ENCODE results near the gene PPP2R3B.
"Not testable (repeated sequence)": the region's sequence is repeated elsewhere in the genome, so short reads cannot be mapped to it uniquely, and the experiment has no call there.

PPP2R3B gene

DNA sequence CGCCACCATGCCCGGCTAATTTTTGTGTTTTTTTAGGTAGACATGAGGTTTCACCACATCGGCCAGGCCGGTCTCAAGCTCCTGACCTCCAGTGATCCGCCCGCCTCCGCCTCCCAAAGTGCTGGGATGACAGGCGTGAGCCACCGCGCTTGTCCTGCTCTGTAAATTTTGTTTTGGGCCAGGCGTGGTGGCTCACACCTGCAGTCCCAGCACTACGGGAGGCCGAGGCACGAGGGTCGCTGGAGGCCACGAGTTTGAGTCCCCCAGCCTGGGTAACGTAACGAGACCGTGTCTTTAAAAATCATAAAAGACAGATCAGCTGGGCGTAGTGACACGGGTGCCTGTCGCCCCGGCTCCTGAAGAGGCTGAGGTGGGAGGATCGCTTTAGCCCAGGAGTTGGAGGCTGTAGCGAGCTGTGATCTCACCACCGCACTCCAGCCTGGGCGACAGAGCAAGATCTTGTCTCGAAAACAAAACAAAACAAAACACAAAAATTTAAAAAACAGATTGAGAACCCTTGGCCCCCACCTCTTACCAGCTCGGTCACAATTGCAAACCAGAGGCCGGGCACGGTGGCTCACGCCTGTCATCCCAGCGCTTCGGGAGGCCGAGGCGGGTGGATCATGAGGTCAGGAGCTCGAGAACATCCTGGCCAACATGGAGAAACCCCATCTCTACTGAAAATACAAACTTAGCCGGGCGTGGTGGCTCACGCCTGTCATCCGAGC lies 34.0 kb upstream of the PPP2R3B start:
- Mint-ChIP-seq H3K9me3 (no peaks in the 10 kb centered on the region), H3K4me3 (no peak overlapping the region), H3K4me1 (peaks cover 2% of the 10 kb centered on the region)

DNA sequence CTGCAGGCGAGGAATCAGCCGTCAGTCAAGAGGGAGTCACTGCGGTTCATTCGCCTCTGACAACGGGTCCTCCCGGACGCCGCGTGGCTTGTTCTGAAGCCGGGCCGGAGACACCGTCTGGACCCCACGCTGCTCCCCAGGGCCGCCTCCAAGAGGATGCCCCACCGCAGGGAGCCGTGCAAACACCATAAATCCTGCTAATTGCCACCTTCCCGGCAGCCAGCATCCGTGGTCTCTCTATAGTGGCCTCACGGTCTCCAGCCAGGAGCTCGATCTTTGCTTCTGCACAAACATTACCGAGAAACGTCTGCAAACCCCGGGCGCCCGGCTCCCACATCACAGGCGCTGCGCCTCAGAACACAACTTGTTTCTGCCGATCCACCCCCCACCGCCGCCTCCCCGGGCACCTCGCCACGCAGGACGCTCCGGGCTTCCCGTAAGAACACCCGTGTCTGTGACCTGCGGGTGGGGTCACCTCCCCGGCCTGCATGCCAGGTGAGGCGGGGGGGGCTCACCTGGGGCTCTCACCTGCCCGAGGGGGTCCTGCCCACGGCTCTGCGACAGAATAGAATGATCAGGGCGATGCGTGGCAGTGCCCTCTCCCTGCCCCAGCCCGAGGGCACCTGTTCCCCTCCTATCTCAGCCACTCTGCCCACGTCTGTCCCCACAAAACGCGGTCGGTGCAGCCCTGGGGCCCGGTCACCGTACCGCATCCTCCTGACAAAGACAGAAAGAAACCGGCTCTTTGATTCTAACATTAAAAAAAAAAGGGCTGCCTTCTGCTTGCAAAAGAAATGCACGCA lies 32.4 kb upstream of the PPP2R3B start:
- Mint-ChIP-seq H3K36me3 (peaks cover 4% of the 10 kb centered on the region), H3K4me1 (peaks cover 2% of the 10 kb centered on the region), H3K9me3 (no peaks in the 10 kb centered on the region), H3K4me3 (no peak overlapping the region), H3K27ac (no peak overlapping the region), H3K27me3 (peaks cover 2% of the 10 kb centered on the region)
- ATAC-seq (ENCODE audit: low read depth) (no peak), DNase-seq (ENCODE audit: low spot score in 2 of 2) (no peak)

More for the DNA sequence above, 34.0 kb upstream of the PPP2R3B start:
- ATAC-seq (ENCODE audit: low read depth), result no peak
- Mint-ChIP-seq H3K27ac (no peak overlapping the region), H3K36me3 (peaks cover 4% of the 10 kb centered on the region), H3K27me3 (peaks cover 3% of the 10 kb centered on the region)
- DNase-seq (ENCODE audit: low spot score in 2 of 2), result no peak

DNA sequence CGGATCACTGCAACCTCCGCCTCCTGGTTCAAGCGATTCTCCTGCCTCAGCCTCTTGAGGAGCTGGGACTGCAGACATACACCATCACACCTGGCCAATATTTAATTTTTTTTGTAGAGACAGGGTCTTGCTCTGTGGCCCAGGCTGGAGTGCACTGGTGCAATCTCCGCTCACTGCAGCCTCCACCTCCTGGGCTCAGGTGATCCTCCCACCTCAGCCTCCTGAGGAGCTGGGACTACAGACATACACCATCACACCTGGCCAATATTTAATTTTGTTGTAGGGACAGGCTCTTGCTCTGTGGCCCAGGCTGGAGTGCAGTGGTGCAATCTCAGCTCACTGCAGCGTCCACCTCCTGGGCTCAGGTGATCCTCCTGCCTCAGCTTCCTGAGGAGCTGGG lies 28.8 kb upstream of the PPP2R3B start:
- not testable (repeated sequence) for H3K27me3 Mint-ChIP-seq; H3K27ac Mint-ChIP-seq; H3K4me3 Mint-ChIP-seq; H3K9me3 Mint-ChIP-seq; H3K36me3 Mint-ChIP-seq; H3K4me1 Mint-ChIP-seq; ATAC-seq (ENCODE audit: low read depth); DNase-seq (ENCODE audit: low spot score in 2 of 2)

DNA sequence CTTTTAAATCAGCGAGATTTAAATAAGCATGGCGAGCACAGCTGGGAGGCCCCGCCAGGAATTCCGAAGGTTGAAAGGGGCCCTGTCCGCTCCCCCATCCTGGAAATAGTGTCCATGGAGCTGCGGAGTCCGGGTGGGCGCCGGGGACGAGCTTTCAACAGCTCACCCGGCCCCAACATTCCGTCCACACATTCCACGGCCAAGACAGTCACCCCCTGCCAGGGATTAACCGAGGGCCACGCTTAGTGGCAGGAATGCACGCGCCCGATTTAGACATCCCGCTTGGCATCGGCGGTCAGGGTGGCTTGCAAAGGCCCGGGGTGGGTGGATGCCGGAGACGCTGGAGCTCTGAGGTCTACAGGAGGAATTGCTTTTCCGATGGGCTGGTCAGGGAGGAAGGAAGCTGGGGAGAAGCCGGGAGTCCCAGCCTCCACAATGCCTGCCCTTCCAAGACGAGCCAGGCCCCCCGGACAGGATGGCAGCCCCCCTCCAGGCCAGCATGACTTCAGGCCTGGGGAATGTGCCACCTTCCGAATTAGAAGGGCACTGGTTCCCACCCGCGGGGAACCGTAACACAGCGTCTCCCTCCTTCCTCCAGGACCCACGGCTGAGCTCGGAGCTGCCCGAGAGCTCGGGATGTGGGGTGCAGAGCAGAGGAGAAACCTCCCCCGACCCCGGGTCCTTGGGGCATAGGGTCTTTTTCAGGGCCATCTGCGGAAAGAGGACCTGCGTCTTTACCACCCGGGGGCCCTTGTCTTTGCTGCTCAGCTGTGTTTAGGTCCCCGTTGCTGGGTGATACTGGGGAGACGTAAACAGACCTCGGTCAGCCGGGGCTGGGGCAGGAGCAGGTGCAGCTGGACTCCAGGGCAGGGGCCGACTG lies 26.9 kb upstream of the PPP2R3B start:
- ATAC-seq (ENCODE audit: low read depth) (no peak), DNase-seq (ENCODE audit: low spot score in 2 of 2) (no peak)
- H3K4me3 Mint-ChIP-seq, result no peak overlapping the region
- no peaks in the 10 kb centered on the region for H3K27me3 Mint-ChIP-seq
- no peaks in the 10 kb centered on the region for H3K9me3 Mint-ChIP-seq
- H3K36me3 Mint-ChIP-seq, result peaks cover 3% of the 10 kb centered on the region
- H3K4me1 Mint-ChIP-seq, result peaks cover 3% of the 10 kb centered on the region
- no peak overlapping the region for H3K27ac Mint-ChIP-seq

DNA sequence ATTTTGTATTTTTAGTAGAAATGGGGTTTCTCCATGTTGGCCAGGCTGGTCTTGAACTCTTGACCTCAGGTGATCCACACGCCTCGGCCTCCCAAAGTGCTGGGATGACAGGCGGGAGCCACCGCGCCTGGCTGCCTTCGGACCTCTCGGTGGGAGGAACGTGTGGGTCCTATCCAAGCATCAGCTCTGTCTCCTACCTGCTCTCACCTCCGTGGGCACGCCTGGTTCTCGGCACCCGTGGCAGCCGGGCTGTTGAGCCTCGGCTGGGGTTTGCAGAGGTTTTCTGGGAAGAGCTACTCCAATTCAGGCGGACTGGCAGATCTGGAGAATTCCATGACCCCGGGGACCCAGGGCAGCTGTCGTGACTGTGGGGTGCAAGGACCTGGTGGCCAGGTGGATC lies 23.6 kb upstream of the PPP2R3B start:
- no peak for DNase-seq (ENCODE audit: low spot score in 2 of 2)
- H3K4me3 Mint-ChIP-seq, result no peak overlapping the region
- H3K36me3 Mint-ChIP-seq, result peaks cover 2% of the 10 kb centered on the region
- no peak for ATAC-seq (ENCODE audit: low read depth)
- H3K27ac Mint-ChIP-seq, result no peak overlapping the region
- peaks cover 3% of the 10 kb centered on the region for H3K4me1 Mint-ChIP-seq
- no peaks in the 10 kb centered on the region for H3K27me3 Mint-ChIP-seq
- no peaks in the 10 kb centered on the region for H3K9me3 Mint-ChIP-seq

DNA sequence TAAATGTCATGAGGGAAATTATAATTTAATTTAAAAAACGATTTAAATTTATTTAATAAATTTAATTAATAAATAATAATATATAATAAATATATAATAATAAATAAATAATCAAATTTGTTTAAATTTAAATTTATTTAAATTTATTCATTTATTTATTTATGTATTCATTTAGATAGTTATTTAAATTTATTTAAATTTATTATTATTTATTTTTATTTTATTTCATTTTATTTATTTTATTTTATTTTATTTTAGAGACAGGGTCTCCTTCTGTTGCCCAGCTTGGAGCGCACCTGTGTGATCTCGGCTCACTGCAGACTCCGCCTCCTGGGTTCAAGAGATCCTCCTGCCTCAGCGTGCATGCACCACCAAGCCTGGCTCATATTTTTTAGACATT lies 18.4 kb upstream of the PPP2R3B start:
- Mint-ChIP-seq H3K36me3 (peaks cover 4% of the 10 kb centered on the region), H3K27me3 (no peaks in the 10 kb centered on the region), H3K4me1 (no peaks in the 10 kb centered on the region), H3K27ac (no peak overlapping the region), H3K4me3 (no peak overlapping the region), H3K9me3 (peaks cover 2% of the 10 kb centered on the region)
- DNase-seq (ENCODE audit: low spot score in 2 of 2), result no peak
- ATAC-seq (ENCODE audit: low read depth), result no peak

DNA sequence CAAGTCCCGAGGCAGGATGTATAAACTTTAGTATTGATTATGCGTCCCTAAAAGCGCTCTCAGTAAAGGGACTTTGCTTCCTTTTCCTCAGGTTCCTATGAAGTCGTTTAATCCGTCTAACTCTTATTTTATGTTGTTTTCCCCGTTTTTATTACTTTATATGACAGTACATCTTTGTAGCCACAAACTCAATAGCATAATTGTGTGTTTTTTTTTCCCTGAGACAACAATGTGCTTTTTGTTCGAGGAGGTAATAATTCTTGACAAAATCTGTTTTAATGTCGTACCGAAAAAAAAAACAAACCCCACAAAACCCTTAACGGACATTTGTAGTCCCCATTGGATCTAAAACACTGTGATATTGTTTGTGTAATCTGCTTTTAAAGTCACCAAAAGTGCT lies 17.9 kb upstream of the PPP2R3B start:
- ATAC-seq (ENCODE audit: low read depth) (no peak), DNase-seq (ENCODE audit: low spot score in 2 of 2) (no peak)
- Mint-ChIP-seq H3K9me3 (peaks cover 2% of the 10 kb centered on the region), H3K27me3 (no peaks in the 10 kb centered on the region), H3K27ac (no peak overlapping the region), H3K4me3 (no peak overlapping the region), H3K36me3 (peaks cover 4% of the 10 kb centered on the region), H3K4me1 (no peaks in the 10 kb centered on the region)

GRCh38 chrX:402857-403256 lies 16.1 kb upstream of the PPP2R3B start:
- Mint-ChIP-seq H3K27me3 (no peaks in the 10 kb centered on the region), H3K27ac (no peak overlapping the region), H3K4me1 (no peaks in the 10 kb centered on the region), H3K36me3 (peaks cover 2% of the 10 kb centered on the region), H3K4me3 (no peak overlapping the region), H3K9me3 (peaks cover 2% of the 10 kb centered on the region)
- no peak for ATAC-seq (ENCODE audit: low read depth)
- DNase-seq (ENCODE audit: low spot score in 2 of 2), result no peak

- no peak overlapping the region for H3K27ac Mint-ChIP-seq
- H3K4me3 Mint-ChIP-seq, result no peak overlapping the region
- no peaks in the 10 kb centered on the region for H3K4me1 Mint-ChIP-seq
- DNase-seq (ENCODE audit: low spot score in 2 of 2) (no peak), ATAC-seq (ENCODE audit: low read depth) (no peak)
- peaks cover 2% of the 10 kb centered on the region for H3K36me3 Mint-ChIP-seq
- peaks cover 2% of the 10 kb centered on the region for H3K9me3 Mint-ChIP-seq
- no peaks in the 10 kb centered on the region for H3K27me3 Mint-ChIP-seq
Observed at GRCh38 chrX:400258-400657, 13.6 kb upstream of the PPP2R3B start.

GRCh38 chrX:397575-397974 lies 10.9 kb upstream of the PPP2R3B start:
- no peak overlapping the region for H3K27ac Mint-ChIP-seq
- H3K27me3 Mint-ChIP-seq, result no peaks in the 10 kb centered on the region
- ATAC-seq (ENCODE audit: low read depth) (no peak), DNase-seq (ENCODE audit: low spot score in 2 of 2) (no peak)
- peaks cover 1% of the 10 kb centered on the region for H3K36me3 Mint-ChIP-seq
- H3K9me3 Mint-ChIP-seq, result no peaks in the 10 kb centered on the region
- H3K4me1 Mint-ChIP-seq, result no peaks in the 10 kb centered on the region
- H3K4me3 Mint-ChIP-seq, result no peak overlapping the region

GRCh38 chrX:394830-395229 lies 8.1 kb upstream of the PPP2R3B start:
- no peaks in the 10 kb centered on the region for H3K27me3 Mint-ChIP-seq
- no peak overlapping the region for H3K27ac Mint-ChIP-seq

GRCh38 chrX:392575-392846 lies 5.8 kb upstream of the PPP2R3B start:
- no peak for DNase-seq (ENCODE audit: low spot score in 2 of 2)
- Mint-ChIP-seq H3K36me3 (peaks cover 1% of the 10 kb centered on the region), H3K4me1 (no peaks in the 10 kb centered on the region), H3K27me3 (no peaks in the 10 kb centered on the region), H3K4me3 (no peak overlapping the region), H3K27ac (no peak overlapping the region), H3K9me3 (no peaks in the 10 kb centered on the region)
- no peak for ATAC-seq (ENCODE audit: low read depth)

More at GRCh38 chrX:394830-395229, 8.1 kb upstream of the PPP2R3B start:
- DNase-seq (ENCODE audit: low spot score in 2 of 2), result no peak
- Mint-ChIP-seq H3K36me3 (peaks cover 1% of the 10 kb centered on the region), H3K4me1 (no peaks in the 10 kb centered on the region), H3K4me3 (no peak overlapping the region), H3K9me3 (no peaks in the 10 kb centered on the region)
- no peak for ATAC-seq (ENCODE audit: low read depth)

DNA sequence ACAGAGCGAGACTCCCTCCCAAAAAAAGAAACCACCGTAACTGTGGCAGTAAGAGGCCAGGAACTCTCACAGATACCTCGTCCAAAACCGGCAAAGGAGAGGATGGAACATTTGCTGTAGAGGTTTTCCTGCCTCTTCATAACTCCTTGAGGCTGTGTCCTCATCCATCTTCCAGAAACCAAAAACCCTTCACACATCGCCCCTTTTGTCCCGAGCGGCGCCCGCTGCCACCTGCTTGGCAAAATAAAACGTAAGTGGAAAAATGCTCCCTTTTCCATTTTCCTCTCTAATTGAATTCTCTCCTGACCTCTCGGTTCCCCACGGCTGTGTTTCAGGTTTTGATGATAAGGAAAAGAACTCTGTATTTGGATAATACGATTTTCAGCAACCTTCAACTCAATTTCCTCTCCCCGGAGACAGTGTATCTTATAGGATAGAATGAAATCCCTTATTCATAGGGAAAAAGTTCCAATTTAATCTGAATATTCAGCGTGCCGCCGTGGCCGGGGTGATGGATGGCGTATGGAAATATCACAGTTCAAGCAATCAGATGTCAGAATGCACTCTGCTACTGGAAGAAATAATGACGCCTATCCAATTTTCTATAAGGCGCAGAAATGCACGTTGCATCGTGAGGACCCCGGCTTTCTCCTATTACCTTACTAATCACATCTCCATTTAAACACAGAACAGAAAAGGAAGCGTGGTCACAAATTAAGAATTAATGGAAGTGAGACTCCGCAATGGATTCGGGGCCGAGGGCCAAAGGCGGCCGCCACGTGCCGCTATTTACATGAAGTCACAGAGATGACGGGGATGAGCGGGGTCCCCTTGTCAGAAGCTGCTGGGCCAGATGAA lies 5.2 kb upstream of the PPP2R3B start:
- DNase-seq (ENCODE audit: low spot score in 2 of 2) (no peak), ATAC-seq (ENCODE audit: low read depth) (no peak)
- H3K27me3 Mint-ChIP-seq, result no peaks in the 10 kb centered on the region
- peaks cover 1% of the 10 kb centered on the region for H3K36me3 Mint-ChIP-seq
- H3K4me3 Mint-ChIP-seq, result no peak overlapping the region
- no peak overlapping the region for H3K27ac Mint-ChIP-seq
- peaks cover 5% of the 10 kb centered on the region for H3K4me1 Mint-ChIP-seq
- no peaks in the 10 kb centered on the region for H3K9me3 Mint-ChIP-seq
